Mesenchymal stem cell (in vitro differentiated cells and primary cell): ENCODE measurements around the gene IFITM10.

ENCODE experiments used
- DNase-seq: peaks from one replicate; pipeline ENCODE4 v3.0.0-alpha.2; 2013
- H2AFZ ChIP-seq: one replicate; pipeline ENCODE4 v1.6.1; 2013; ENCODE audit warnings: low read depth, mild to moderate bottlenecking, control low read depth, inconsistent platforms, low read length, moderate library complexity
- H2AK5ac ChIP-seq: 2 replicates; pipeline ENCODE4 v1.6.1; 2013; ENCODE audit warnings: low read length, moderate library complexity, mild to moderate bottlenecking, inconsistent platforms; ENCODE audit not compliant: severe bottlenecking
- H2BK120ac ChIP-seq: one replicate; pipeline ENCODE4 v1.6.1; 2013; ENCODE audit warnings: low read depth, mild to moderate bottlenecking, inconsistent platforms, low read length, moderate library complexity
- H2BK12ac ChIP-seq, 2 experiments: one replicate each; pipeline ENCODE4 v1.6.1; 2013; ENCODE audit warnings: inconsistent platforms in 2 of 2, low read length in 2 of 2, mild to moderate bottlenecking in 2 of 2, moderate library complexity in 2 of 2, control low read depth in 1 of 2
- H2BK15ac ChIP-seq: one replicate; pipeline ENCODE4 v1.6.1; 2013; ENCODE audit warnings: mild to moderate bottlenecking, low read depth, inconsistent platforms; ENCODE audit not compliant: poor library complexity, severe bottlenecking
- H2BK5ac ChIP-seq: 2 replicates; pipeline ENCODE4 v1.6.1; 2013; ENCODE audit warnings: low read depth, mild to moderate bottlenecking, low read length, control low read depth, inconsistent platforms; ENCODE audit not compliant: poor library complexity, severe bottlenecking
- H3K14ac ChIP-seq, 2 experiments: one replicate each; pipeline ENCODE4 v1.6.1; 2013; ENCODE audit warnings: inconsistent platforms in 2 of 2, low read length in 2 of 2, control low read depth in 1 of 2, mild to moderate bottlenecking in 1 of 2, moderate library complexity in 1 of 2
- H3K18ac ChIP-seq, 2 experiments: one replicate each; pipeline ENCODE4 v1.6.1; 2013; ENCODE audit warnings: inconsistent platforms in 2 of 2, low read length in 2 of 2, control low read depth in 1 of 2, low read depth in 1 of 2, mild to moderate bottlenecking in 1 of 2
- H3K23ac ChIP-seq, 2 experiments: one replicate each; pipeline ENCODE4 v1.6.1; 2013; ENCODE audit warnings: inconsistent platforms in 2 of 2, low read length in 2 of 2, mild to moderate bottlenecking in 2 of 2, moderate library complexity in 2 of 2, control low read depth in 1 of 2
- H3K27ac ChIP-seq: 2 replicates; pipeline ENCODE4 v1.5.1; 2013; ENCODE audit warnings: mild to moderate bottlenecking, moderate library complexity, low read length, control low read depth, inconsistent platforms; ENCODE audit not compliant: poor library complexity, severe bottlenecking
- H3K27me3 ChIP-seq, 2 experiments: 2 replicates each; pipeline versions ENCODE4 v1.6.1 to v1.7.0; 2013; ENCODE audit warnings: low read length in 2 of 2, mild to moderate bottlenecking in 2 of 2, moderate library complexity in 2 of 2, control low read depth in 1 of 2, inconsistent platforms in 1 of 2; ENCODE audit not compliant: control insufficient read depth in 1 of 2, insufficient read depth in 1 of 2
- H3K36me3 ChIP-seq, 2 experiments: 2 replicates each; pipeline versions ENCODE4 v1.6.1 to v1.7.0; 2013; ENCODE audit warnings: low read length in 2 of 2, control low read depth in 1 of 2, inconsistent platforms in 1 of 2, low read depth in 1 of 2, mild to moderate bottlenecking in 1 of 2; ENCODE audit not compliant: insufficient read depth in 2 of 2, control insufficient read depth in 1 of 2
- H3K4ac ChIP-seq, 2 experiments: one replicate each; pipeline ENCODE4 v1.6.1; 2013; ENCODE audit warnings: inconsistent platforms in 2 of 2, low read length in 2 of 2, mild to moderate bottlenecking in 2 of 2, moderate library complexity in 2 of 2, control low read depth in 1 of 2, low read depth in 1 of 2
- H3K4me1 ChIP-seq: 2 replicates; pipeline ENCODE4 v1.6.1; 2013; ENCODE audit warnings: low read depth, low read length, control low read depth; ENCODE audit not compliant: control insufficient read depth, insufficient read depth
- H3K4me2 ChIP-seq: 2 replicates; pipeline ENCODE4 v1.6.1; 2013; ENCODE audit warnings: low read length, mild to moderate bottlenecking, inconsistent platforms; ENCODE audit not compliant: poor library complexity, severe bottlenecking
- H3K4me3 ChIP-seq, 2 experiments: 2 replicates each; pipeline versions ENCODE4 v1.5.1 to v1.7.0; 2013; ENCODE audit warnings: low read length in 2 of 2, mild to moderate bottlenecking in 2 of 2, control low read depth in 1 of 2, low read depth in 1 of 2; ENCODE audit not compliant: insufficient read depth in 1 of 2
- H3K79me1 ChIP-seq: replicated peaks from 2 replicates; pipeline ENCODE4 v1.6.1; 2013; ENCODE audit warnings: mild to moderate bottlenecking, control low read depth, low read length, inconsistent platforms; ENCODE audit not compliant: poor library complexity, severe bottlenecking
- H3K9ac ChIP-seq: 2 replicates; pipeline ENCODE4 v1.7.0; 2013; ENCODE audit warnings: mild to moderate bottlenecking, low read length, moderate library complexity
- H3K9me3 ChIP-seq: 2 replicates; pipeline ENCODE4 v1.7.0; 2013; ENCODE audit warnings: mild to moderate bottlenecking, low read length; ENCODE audit not compliant: control insufficient read depth
- H4K8ac ChIP-seq: one replicate; pipeline ENCODE4 v1.6.1; 2013; ENCODE audit warnings: inconsistent platforms, mild to moderate bottlenecking, low read length, moderate library complexity
- H4K91ac ChIP-seq: one replicate; pipeline ENCODE4 v1.6.1; 2013; ENCODE audit warnings: mild to moderate bottlenecking, low read length, inconsistent platforms
- WGBS: methylation state at CpG from one replicate; pipeline ENCODE4 v1.1.7; 2013; ENCODE audit warnings: mixed read lengths; 5-methylcytosine and 5-hydroxymethylcytosine counted together

The IFITM10 gene

GRCh38 chr11:1718326-1718725 is 32.1 kb downstream of the IFITM10 start:
- no peak overlapping the region for H2BK12ac ChIP-seq
- H3K4ac ChIP-seq: no peak overlapping the region
- no peak overlapping the region for H2BK120ac ChIP-seq
- no peak overlapping the region for H2BK5ac ChIP-seq
- no peak overlapping the region for H3K27ac ChIP-seq
- no peak overlapping the region for H3K23ac ChIP-seq
- H4K8ac ChIP-seq: no peak overlapping the region
- H3K14ac ChIP-seq: no peak overlapping the region
- no peak overlapping the region for H3K4me3 ChIP-seq
- no peak overlapping the region for H2AK5ac ChIP-seq
- H3K18ac ChIP-seq: no peak overlapping the region
- WGBS: 97% methylated on average over 15 of the region's 15 CpGs
- H2BK15ac ChIP-seq: no peak overlapping the region
- no peak overlapping the region for H2AFZ ChIP-seq
- H3K4me2 ChIP-seq: no peak overlapping the region
- H4K91ac ChIP-seq: no peak overlapping the region
- no peak overlapping the region for H3K9ac ChIP-seq
- H3K9me3 ChIP-seq: no peaks in the 10 kb centered on the region
- no peaks in the 10 kb centered on the region for H3K4me1 ChIP-seq
- H3K27me3 ChIP-seq: peaks cover 19 to 66% of the 10 kb centered on the region in 2 experiments
- H3K79me1 ChIP-seq: no peaks in the 10 kb centered on the region
- no peak for DNase-seq
- no peaks in the 10 kb centered on the region for H3K36me3 ChIP-seq

GRCh38 chr11:1717745-1718144 is 32.6 kb downstream of the IFITM10 start:
- H2BK15ac ChIP-seq: no peak overlapping the region
- H3K79me1 ChIP-seq: no peaks in the 10 kb centered on the region
- no peak overlapping the region for H2AFZ ChIP-seq
- no peak overlapping the region for H2AK5ac ChIP-seq
- WGBS: 90% methylated on average over 7 of the region's 8 CpGs
- H3K4me2 ChIP-seq: no peak overlapping the region
- H3K27ac ChIP-seq: no peak overlapping the region
- peaks cover 19 to 63% of the 10 kb centered on the region in 2 experiments for H3K27me3 ChIP-seq
- H2BK12ac ChIP-seq: no peak overlapping the region
- no peak overlapping the region for H4K8ac ChIP-seq
- H2BK120ac ChIP-seq: no peak overlapping the region
- no peak overlapping the region for H2BK5ac ChIP-seq
- H3K9me3 ChIP-seq: no peaks in the 10 kb centered on the region
- H3K18ac ChIP-seq: no peak overlapping the region
- H3K4me1 ChIP-seq: no peaks in the 10 kb centered on the region
- H4K91ac ChIP-seq: no peak overlapping the region
- no peak overlapping the region for H3K9ac ChIP-seq
- H3K23ac ChIP-seq: no peak overlapping the region
- H3K4me3 ChIP-seq: no peak overlapping the region
- no peak for DNase-seq
- H3K14ac ChIP-seq: no peak overlapping the region
- no peaks in the 10 kb centered on the region for H3K36me3 ChIP-seq
- no peak overlapping the region for H3K4ac ChIP-seq

- no peak overlapping the region for H3K18ac ChIP-seq
- no peak for DNase-seq
- no peaks in the 10 kb centered on the region for H3K9me3 ChIP-seq
- H3K27me3 ChIP-seq: peaks cover 22 to 60% of the 10 kb centered on the region in 2 experiments
- no peak overlapping the region for H3K4me2 ChIP-seq
- H4K91ac ChIP-seq: no peak overlapping the region
- no peak overlapping the region for H3K14ac ChIP-seq
- WGBS: 83% methylated on average over 24 of the region's 24 CpGs
- no peak overlapping the region for H3K9ac ChIP-seq
- H2AFZ ChIP-seq: no peak overlapping the region
- no peak overlapping the region for H2AK5ac ChIP-seq
- H3K36me3 ChIP-seq: no peaks in the 10 kb centered on the region
- no peak overlapping the region for H3K4me3 ChIP-seq
- H2BK15ac ChIP-seq: no peak overlapping the region
- no peak overlapping the region for H3K23ac ChIP-seq
- H2BK12ac ChIP-seq: no peak overlapping the region
- no peak overlapping the region for H3K27ac ChIP-seq
- H2BK5ac ChIP-seq: no peak overlapping the region
- H3K4me1 ChIP-seq: no peaks in the 10 kb centered on the region
- no peak overlapping the region for H4K8ac ChIP-seq
- no peaks in the 10 kb centered on the region for H3K79me1 ChIP-seq
- no peak overlapping the region for H3K4ac ChIP-seq
- H2BK120ac ChIP-seq: no peak overlapping the region
These were observed 35.2 kb downstream of the IFITM10 start for GRCh38 chr11:1714908-1715885.

DNA sequence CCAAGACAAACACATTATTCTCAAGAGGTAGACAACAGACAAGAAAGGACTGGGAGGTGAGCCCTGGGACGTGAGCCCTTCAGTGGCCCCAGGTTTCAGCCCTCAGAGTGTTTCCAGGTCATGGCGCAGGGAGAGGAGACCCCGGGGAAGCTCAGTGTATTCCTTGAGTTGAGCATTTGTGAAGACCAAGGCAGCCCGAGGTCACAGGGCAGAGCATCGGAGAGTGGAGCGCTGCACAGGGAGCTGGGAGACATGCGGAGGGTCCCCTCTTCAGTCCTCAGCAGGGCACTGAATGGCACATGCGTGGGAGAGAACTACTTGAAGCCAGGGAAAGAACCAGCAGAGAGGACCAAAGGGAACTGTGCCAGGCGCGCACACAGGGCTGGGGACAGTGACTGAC is 41.7 kb downstream of the IFITM10 start:
- H3K79me1 ChIP-seq: no peaks in the 10 kb centered on the region
- H3K9ac ChIP-seq: no peak overlapping the region
- no peak overlapping the region for H3K14ac ChIP-seq
- no peak overlapping the region for H2AK5ac ChIP-seq
- peaks cover 14% of the 10 kb centered on the region for H3K4me1 ChIP-seq
- DNase-seq: no peak
- H3K4ac ChIP-seq: no peak overlapping the region
- H3K4me2 ChIP-seq: no peak overlapping the region
- no peak overlapping the region for H2BK120ac ChIP-seq
- H3K4me3 ChIP-seq: no peak overlapping the region
- H3K27me3 ChIP-seq: peaks cover 20 to 73% of the 10 kb centered on the region in 2 experiments
- H2BK5ac ChIP-seq: no peak overlapping the region
- no peaks in the 10 kb centered on the region for H3K36me3 ChIP-seq
- no peak overlapping the region for H3K18ac ChIP-seq
- no peak overlapping the region for H4K8ac ChIP-seq
- H3K9me3 ChIP-seq: no peaks in the 10 kb centered on the region
- no peak overlapping the region for H4K91ac ChIP-seq
- H3K23ac ChIP-seq: no peak overlapping the region
- H2BK12ac ChIP-seq: no peak overlapping the region
- H2BK15ac ChIP-seq: no peak overlapping the region
- H2AFZ ChIP-seq: no peak overlapping the region
- H3K27ac ChIP-seq: no peak overlapping the region
- 87% methylated on average over 8 of the region's 10 CpGs for WGBS
